Ovary (tissue), 3 donors: Measurements from ENCODE around the gene PGM2.

Source experiments
- EP300 ChIP-seq: sonication (generic); formaldehyde crosslinking; IDR thresholded peaks from one replicate; pipeline ENCODE4 v1.6.1; 2017; ENCODE audit warnings: antibody characterized with exemption
- POLR2A ChIP-seq: fragments of 450-650 bp; IDR thresholded peaks from one replicate; pipeline ENCODE4 v1.6.1; 2017; ENCODE audit warnings: antibody characterized with exemption, mild to moderate bottlenecking, moderate library complexity
- TF ChIP-seq, protein P1 (sequence below), 3 donors: fragments of 450-650 bp in 2 of 3; fragments of 200-600 bp in 1 of 3; IDR thresholded peaks; one replicate each; pipeline versions ENCODE4 v1.5.1 to v1.8.0; 2016 to 2022; ENCODE audit warnings: antibody characterized with exemption in 3 of 3, mild to moderate bottlenecking in 1 of 3
- donor health status: DM: no; HTN: no; CAD: no.

DNA sequence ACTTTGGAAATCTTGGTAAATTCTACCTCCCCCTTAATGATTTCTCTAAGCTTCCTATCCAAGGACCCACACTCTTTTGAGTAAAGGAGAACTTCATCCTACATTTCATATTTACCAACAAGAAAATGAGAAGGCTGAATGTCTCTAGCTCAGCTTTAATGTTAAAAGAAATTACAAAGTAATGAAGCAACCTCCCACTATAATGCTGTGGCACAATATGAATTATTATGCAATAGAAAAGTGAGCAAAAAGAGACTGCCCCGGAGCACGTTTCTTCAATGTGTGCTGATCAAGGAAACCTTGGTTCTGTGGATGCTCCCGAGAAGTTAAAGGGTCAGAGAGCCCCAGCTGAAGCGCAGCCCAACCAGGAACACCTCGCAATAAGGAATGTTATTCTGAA is 55.3 kb downstream of the PGM2 start:
- TF ChIP-seq POLR2A (no peak), EP300 (no peak)
- TF ChIP-seq, protein P1, sequence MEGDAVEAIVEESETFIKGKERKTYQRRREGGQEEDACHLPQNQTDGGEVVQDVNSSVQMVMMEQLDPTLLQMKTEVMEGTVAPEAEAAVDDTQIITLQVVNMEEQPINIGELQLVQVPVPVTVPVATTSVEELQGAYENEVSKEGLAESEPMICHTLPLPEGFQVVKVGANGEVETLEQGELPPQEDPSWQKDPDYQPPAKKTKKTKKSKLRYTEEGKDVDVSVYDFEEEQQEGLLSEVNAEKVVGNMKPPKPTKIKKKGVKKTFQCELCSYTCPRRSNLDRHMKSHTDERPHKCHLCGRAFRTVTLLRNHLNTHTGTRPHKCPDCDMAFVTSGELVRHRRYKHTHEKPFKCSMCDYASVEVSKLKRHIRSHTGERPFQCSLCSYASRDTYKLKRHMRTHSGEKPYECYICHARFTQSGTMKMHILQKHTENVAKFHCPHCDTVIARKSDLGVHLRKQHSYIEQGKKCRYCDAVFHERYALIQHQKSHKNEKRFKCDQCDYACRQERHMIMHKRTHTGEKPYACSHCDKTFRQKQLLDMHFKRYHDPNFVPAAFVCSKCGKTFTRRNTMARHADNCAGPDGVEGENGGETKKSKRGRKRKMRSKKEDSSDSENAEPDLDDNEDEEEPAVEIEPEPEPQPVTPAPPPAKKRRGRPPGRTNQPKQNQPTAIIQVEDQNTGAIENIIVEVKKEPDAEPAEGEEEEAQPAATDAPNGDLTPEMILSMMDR (IDR thresholded peaks at IDR 0.05), result no peak
